Stimulated activated CD4-positive, alpha-beta T cell treated with anti-CD3 and anti-CD28 coated beads, Interleukin-1b, Interleukin-23, amount 100 ng/mL, for 1 hour (primary cell): ENCODE measurements around the gene KAT6B.

Experiments used
- DNase-seq, 2 donors: peaks; one replicate each; pipeline ENCODE4 v3.0.0-alpha.2; 2020; ENCODE audit warnings: low read depth in 2 of 2

Gene KAT6B

DNA sequence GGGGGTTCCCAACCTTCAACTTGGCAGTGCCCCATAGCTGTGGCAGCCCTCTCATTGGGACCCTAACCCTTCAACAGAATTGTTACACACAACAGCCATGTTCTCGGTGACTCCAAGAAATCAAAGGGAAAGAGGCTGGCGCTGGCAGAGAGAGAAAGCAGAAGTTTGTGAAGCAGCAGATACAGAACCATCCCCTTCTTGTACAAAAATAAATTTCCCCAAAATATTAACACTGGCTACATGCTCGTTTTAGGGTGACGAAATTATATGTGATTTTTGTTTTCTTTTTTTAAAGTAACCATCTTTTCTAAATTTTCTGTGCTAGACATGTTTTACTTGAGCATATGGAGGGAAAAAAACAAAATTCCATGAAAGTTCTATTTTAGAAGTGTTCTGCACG lies 239.9 kb downstream of the KAT6B start:
- DNase-seq, result no peak

DNA sequence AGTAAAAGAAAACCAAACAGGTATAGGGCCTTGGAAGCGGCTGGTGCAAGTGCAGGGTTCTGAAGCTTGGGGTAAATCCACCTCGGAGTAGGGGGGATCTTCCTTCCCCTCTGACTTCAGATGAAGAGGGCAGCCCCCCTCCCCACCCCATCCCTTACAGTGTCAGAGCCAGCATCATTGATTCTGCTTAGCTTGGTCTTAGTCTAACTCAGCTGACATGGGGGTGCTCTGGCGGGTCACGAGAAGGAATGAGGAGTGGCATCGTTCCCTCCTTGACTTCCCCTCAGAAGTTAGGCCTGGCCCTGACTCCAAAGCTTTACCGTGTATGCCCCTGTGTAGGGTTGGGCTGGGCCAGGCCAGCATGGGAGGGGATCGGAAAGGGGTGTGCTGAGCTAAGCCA lies 240.9 kb downstream of the KAT6B start:
- DNase-seq, result no peak

DNA sequence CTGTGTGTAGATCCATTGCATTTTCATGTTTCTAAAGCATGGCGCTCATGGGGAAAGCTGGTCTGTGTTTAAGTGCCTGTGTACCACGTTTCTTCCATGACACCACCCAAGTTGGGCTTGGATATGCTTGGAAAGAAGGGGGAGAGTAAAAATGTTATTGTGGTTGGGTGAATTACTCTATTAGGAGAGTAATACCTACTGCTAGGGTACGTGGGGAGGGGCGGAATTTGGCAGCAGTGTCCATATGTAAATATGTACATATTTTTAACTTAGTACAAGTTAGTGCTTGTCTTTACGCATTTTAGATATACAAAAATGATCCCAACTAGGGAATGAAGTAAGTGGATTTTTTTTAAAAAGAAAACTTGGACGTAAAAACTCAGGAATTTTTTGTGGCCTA lies 242.1 kb downstream of the KAT6B start:
- DNase-seq, result no peak

DNA sequence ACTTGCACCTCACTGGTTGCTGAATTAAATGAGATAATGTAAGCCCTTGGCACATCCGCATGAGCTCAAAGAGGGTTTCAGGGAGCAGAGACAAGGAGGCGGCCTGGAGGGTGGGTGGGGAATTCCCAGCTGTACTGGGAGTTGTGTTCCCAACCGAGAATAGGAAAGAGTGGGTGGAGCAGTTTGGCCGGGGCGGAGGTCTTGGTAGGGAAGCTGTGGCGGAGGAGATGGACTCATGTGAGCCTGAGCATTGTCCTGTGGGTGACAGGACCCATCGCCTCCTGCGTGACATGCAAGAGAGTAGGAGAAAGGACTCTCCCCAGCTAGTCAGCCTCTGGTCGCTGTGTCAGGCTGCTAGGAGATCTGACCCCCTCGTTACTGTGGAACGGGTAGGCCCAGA lies 244.1 kb downstream of the KAT6B start:
- DNase-seq, result no peak

DNA sequence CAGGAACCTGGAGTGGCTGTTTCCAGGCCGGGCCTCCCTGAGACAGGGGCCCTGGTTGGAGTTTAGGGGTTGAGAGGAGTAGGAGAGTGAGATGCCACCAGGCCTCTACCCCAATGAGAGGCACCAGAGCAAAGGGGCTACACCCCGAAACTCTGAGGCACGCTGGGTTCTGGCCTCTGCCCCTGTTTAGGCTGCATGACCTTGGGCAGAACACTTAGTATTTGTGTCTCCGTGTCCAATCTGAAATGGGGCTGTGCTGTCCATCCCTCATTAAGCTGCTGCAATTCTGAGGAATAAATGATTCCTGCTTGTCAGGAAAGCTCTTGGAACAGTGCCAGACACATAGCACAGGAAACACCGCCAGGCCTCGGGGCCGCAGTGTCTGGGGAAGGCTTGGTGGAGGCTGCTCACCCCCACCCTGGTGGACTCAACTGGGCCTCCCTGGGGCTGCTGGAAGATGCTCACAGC lies 244.6 kb downstream of the KAT6B start:
- DNase-seq, result no peak

DNA sequence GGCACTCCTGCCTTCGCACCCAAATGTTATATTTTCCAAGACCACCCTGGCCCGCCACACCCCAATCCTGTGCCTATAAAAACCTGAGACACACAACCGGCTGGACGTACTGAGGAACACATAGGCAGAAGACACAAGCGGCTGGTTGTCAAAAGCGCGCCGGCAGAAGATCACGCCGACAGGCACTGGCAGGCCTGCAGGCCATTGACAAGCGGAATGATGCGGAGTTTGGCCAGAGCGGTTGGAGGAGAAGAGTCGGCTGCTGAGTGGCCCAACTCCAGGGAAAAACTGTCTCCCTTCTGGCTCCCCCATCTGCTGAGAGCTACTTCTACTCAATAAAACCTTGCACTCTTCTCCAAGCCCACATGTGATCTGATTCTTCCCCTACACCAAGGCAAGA lies 245.4 kb downstream of the KAT6B start:
- DNase-seq, result no peak

DNA sequence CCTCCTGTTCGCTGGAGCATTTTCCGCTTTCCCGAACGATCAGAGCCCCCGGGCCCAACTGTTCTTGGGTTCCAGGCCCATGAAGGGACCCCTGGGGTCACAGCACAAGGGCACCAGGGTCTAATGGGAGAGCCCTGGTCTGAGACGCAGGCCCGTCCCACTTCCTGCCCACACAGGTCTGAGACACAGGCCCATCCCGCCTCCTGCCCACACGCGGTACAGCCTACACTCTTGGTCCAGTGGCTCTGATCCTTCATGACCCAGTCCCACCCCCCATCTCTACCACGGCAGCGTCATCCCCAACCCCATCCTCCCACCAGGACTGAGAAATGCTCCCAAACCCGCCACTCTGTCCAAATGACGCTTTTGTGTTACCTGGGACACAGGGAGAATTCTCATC lies 246.3 kb downstream of the KAT6B start:
- DNase-seq, result no peak

DNA sequence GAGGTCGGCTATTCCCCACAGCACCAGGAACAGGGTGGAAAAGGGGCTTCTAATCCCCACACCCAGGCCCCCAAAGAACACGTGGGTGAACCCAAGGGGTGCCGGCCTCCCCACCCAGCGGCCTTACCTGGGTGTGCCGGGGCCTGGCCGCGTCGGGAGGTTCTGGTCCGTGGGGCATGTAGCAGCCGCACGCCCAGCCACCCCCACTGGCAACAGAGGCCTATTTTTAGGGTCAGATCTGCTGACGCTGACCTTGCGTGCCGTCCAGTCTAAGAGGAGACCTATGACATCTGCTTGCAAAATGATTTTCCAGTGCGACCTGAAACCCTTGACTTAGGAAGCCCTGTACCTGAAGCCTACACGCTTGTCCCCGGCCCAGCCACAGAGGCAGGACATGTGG lies 247.0 kb downstream of the KAT6B start:
- DNase-seq, result no peak

DNA sequence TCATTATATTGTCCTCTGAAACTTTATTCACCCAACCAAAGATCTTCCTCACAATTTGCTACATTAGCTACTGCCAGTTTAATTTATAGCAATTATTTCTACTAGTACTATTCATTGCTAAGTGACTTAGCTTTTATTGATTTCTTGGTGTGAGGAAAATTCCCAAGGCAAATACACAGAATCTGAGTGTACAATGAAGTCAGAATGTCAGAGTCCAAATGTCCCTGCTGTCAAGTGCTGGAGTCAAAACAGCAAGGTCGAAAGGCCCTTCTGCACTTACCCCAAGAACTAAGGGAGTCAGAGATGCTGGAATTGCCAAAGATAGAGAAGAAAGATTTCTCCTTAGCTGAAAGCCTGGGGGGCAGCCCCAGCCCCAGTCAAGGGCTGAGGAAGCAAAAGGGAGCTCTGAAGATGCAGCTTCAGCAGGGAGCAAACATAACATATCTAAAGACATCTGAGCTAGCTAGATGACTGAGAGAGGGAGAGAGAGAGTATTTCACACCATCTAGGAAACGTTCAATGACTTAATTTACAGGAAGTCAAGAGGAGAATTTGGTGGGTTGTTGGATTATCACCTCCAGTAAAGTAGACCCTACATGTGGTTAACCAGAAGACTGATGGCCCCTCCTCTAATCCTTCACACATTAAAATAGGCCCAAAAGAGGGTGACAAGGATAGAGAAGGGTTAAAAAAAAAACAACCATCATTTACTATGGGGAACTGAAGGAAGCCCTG lies 248.5 kb downstream of the KAT6B start:
- no peak for DNase-seq

DNA sequence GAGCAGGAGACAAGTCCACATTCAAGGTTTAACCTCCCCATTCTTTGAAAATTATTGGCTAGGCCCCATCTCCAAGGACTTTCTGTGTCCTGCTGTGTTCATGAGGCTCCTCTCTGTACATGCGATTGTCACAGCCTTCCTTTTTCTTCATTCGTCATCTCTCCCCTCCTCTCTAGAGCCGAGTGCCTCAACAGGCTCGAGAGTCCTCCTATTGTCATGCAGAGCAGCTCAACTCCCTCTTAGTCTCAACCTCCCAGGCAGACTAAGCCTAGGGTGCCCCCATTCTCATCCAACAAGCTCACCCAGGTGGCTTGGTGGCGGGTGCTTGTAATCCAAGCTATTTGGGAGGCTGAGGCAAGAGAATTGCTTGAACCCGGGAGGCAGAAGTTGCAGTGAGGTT lies 249.9 kb downstream of the KAT6B start:
- no peak for DNase-seq

DNA sequence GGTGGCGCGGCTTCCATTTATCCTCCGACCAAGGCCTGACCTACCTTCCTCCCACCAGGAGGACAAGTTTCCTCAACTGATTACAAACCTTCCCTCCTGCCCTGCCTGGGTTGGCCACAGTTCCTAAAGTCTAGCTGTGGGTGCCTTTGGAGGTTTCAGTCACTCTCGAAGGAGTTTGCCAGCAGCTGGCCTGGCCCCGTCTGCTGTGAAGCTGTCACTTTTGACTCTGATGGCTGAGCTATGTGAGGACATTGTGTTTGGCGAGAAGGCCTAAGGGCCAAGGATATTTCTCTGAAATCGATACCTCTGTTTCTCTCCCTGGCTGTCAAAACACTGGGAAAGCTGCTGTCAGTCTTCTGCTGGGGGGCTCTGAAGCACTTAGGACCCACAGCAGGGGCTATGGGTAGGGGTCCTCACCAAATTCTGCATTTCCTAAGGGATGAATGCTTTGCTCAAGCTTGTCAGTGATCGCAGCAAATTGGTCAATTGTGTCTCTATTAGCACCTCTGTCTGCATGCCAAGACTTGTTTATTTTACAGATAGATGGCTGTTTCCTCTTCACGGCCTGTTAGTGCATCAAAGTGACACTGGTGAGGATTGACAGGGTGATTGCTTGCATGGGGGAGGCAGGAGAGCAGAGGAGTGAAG lies 253.2 kb downstream of the KAT6B start:
- DNase-seq, result no peak

DNA sequence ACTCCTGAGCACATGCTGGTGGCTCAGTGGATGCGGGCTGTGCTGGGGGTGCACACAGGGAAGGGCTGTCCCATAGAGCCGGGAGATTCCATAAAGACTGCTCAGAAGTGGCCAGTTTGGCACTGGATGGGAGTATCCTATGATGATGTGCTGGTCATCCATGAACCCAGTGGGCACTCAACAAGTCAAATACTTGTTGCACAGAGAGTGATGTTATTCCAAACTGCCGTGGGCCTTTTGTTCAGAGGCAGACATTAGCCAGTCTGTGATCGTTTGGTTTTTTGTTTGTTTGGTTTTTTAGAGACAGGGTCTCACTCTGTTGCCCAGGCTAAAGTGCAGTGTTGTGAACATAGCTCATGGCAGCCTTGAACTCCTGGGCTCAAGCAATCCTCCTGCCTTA lies 254.2 kb downstream of the KAT6B start:
- no peak for DNase-seq

DNA sequence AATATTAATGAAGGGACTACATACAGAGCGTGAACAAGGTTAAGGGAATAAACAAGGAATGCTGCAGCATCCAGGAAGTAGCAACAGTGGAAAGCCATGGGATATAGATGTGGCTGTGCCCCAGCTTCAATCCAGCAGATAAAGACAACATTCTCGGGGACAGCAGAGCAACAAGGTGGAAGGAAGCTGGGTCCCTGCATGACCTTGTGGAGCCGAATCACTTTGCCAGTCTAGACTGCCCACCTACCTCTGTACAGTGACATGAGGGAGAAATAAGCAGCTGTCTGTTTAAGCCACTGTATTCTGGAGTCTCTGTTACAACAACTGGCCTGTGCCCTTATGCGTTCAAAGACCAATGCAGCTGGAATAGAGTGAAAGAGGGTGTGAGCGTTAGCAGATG lies 255.0 kb downstream of the KAT6B start:
- no peak for DNase-seq
